Measurements from ENCODE around the gene MCRIP2.

MCRIP2 gene, protein sequence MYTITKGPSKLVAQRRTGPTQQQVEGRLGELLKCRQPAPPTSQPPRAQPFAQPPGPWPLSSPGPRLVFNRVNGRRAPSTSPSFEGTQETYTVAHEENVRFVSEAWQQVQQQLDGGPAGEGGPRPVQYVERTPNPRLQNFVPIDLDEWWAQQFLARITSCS

DNA sequence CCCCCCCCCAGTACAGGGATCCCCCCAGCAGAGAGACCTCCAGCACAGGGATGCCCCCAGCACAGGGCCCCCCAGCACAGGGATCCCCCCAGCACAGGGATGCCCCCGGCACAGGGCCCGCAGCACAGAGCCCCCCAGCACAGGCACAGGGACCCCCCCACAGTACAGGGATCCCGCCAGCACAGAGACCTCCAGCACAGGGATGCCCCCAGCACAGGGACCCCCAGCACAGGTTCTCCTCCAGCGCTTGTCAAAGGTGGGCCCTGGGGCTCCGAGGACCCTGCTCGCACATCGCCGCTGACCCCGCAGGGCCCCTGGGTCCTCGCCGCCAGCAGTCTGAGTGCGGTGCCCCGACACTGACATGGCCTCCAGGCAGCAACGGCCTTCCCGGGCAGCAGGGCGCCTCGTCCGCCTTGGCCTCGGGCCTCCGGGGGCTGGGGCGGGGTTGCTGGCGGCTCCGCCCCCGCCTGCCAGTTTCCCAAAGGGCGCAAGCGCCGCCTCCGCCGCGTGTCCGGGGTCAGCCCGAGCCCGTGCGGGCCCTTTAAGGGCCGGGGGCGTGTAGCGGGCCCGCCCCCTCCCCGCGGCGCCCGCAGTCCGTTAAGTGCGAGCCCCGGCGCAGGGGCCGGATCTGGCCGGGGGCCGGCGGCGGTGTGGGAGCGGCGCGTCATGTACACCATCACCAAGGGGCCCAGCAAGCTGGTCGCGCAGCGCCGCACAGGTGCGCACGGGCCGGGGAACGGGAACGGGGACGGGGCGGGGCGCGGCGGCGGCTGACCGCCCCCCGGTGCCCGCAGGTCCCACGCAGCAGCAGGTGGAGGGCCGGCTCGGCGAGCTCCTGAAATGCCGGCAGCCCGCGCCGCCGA lies at the start of gene MCRIP2:
MCRIP2 (plus strand) TSS at position 503 of the 863 bp plus-strand sequence; CDS start at position 667, 164 bp downstream.
- peak; percentile 94 for DNase-seq (ENCODE audit: low spot score)
- TF ChIP-seq, protein P1, sequence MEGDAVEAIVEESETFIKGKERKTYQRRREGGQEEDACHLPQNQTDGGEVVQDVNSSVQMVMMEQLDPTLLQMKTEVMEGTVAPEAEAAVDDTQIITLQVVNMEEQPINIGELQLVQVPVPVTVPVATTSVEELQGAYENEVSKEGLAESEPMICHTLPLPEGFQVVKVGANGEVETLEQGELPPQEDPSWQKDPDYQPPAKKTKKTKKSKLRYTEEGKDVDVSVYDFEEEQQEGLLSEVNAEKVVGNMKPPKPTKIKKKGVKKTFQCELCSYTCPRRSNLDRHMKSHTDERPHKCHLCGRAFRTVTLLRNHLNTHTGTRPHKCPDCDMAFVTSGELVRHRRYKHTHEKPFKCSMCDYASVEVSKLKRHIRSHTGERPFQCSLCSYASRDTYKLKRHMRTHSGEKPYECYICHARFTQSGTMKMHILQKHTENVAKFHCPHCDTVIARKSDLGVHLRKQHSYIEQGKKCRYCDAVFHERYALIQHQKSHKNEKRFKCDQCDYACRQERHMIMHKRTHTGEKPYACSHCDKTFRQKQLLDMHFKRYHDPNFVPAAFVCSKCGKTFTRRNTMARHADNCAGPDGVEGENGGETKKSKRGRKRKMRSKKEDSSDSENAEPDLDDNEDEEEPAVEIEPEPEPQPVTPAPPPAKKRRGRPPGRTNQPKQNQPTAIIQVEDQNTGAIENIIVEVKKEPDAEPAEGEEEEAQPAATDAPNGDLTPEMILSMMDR (IDR thresholded peaks at IDR 0.05; ENCODE audit: borderline replicate concordance, control extremely low read depth, extremely low read depth, insufficient read depth, missing control alignments): no peak
- in situ Hi-C loops (cut with MboI; ENCODE audit: low sequenced_read_pairs, unreplicated experiment): no loop called here

DNA sequence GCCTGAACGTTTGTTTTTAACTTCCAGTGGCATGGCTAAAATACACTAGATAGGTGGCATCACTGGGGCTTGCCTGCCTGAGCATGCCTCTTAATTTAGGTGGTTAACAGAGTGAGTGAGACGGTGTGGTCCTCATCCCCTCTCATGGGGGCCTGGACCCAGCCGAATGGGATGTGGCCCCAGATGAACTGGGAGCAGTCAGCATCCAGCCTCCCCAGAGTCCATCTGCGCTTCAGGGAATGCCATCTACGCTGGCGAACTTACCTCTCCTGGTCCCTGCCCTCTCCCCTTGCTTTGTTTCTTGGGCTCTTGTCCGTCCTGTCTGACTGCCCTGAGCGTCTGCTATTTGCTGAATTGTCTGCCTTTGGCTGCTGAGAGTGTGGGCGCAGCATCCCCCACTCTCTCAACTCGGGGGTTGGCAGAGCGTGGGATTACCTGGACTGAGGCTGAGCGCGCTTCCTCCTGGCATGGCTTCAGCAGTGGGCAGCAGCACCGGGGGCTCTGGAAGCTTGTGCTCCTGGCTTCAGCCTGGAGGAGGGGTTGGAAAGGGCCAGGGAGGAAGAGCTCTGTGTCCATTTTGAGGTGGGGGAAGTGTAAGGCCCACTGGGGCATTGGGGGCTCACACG lies 49.6 kb upstream of the MCRIP2 start:
- TF ChIP-seq, protein P1 (IDR thresholded peaks at IDR 0.05; ENCODE audit: borderline replicate concordance, control extremely low read depth, extremely low read depth, insufficient read depth, missing control alignments): no peak
- DNase-seq (ENCODE audit: low spot score): no peak
- in situ Hi-C loops (cut with MboI; ENCODE audit: low sequenced_read_pairs, unreplicated experiment): no loop called here

DNA sequence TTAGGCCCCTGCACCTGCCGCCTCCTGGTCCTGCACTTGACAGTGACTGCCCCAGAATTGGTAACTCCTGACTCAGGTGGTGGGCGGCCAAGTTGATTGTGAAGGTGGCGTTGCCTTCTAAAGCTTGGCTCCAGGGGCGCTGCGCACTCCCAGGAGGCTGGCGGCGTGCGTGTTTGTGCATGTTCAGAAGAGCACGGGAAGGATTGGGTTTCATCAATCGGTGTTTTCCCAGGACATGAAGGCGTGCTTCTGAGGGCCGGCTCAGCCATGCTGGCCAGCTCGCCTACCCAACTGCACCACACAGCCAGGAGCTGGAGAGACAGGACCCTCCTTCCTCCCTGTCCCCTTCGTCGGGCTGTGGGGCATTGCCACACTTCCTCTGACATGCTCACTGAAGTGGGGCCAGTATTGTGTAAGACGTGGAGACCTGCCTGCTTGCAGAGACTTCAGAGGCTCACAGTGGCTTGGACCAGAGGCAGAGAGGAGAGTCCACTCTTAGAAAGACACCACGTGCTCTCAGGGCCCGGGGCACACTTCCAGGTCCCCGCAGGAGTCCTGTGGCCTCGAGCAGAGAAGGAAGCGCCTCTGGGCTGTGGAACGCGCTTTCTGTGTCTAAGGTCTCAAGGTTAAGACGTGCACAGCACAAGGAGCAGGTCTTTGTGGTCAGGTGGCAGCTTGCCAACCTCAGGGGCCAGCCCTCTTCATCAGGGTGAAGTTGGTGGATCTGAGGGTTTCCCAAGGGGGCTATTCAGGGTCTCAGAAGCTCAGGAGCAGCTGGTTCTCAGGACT lies 48.9 kb upstream of the MCRIP2 start:
- in situ Hi-C loops (cut with MboI; ENCODE audit: low sequenced_read_pairs, unreplicated experiment): no loop called here
- TF ChIP-seq, protein P1 (IDR thresholded peaks at IDR 0.05; ENCODE audit: borderline replicate concordance, control extremely low read depth, extremely low read depth, insufficient read depth, missing control alignments): no peak
- DNase-seq (ENCODE audit: low spot score): no peak

DNA sequence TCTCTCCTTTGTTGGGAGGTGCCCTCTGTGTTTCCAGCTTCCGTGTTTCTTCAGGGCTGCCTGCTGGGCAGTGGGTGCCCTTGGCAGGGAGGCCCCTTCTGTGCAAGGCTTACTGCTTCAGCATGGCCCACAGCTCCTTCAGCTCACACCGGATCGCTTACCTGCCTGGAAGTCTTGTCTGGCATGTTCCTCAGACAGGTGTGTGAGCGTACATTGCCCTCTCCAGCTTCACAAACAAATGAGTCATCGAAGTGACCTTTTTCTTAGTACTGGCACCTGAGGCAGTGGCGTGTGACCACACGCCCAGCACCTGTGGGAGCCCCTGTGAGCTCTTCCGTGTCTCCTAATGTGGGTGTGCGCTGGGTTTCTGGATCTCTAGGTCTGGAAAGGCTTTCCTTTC lies 48.2 kb upstream of the MCRIP2 start:
- DNase-seq (ENCODE audit: low spot score): no peak

DNA sequence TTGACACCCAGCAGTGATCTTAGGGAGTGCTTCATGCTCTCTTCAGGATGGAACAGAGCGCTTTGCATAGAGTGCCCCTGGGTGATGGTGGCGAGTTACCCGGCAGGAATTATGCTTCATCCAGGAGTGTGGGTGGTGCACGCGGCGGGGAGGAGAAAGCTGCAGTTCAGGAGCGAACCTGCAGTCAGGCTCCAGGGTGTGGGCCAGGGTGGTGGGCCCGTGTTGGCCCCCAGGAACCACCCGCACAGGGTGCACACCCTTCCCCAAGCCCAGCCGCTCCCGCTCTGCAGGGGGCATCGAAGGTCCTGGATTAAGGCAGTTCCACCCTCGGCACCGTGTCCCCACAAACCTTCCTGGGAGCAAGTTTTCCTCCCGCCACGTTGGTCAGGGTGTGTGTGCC lies 47.8 kb upstream of the MCRIP2 start:
- in situ Hi-C loops (cut with MboI; ENCODE audit: low sequenced_read_pairs, unreplicated experiment): no loop called here
- DNase-seq (ENCODE audit: low spot score): no peak
- TF ChIP-seq, protein P1 (IDR thresholded peaks at IDR 0.05; ENCODE audit: borderline replicate concordance, control extremely low read depth, extremely low read depth, insufficient read depth, missing control alignments): no peak

More for the DNA sequence above, 48.2 kb upstream of the MCRIP2 start:
- TF ChIP-seq, protein P1 (IDR thresholded peaks at IDR 0.05; ENCODE audit: borderline replicate concordance, control extremely low read depth, extremely low read depth, insufficient read depth, missing control alignments): no peak
- in situ Hi-C loops (cut with MboI; ENCODE audit: low sequenced_read_pairs, unreplicated experiment): no loop called here

DNA sequence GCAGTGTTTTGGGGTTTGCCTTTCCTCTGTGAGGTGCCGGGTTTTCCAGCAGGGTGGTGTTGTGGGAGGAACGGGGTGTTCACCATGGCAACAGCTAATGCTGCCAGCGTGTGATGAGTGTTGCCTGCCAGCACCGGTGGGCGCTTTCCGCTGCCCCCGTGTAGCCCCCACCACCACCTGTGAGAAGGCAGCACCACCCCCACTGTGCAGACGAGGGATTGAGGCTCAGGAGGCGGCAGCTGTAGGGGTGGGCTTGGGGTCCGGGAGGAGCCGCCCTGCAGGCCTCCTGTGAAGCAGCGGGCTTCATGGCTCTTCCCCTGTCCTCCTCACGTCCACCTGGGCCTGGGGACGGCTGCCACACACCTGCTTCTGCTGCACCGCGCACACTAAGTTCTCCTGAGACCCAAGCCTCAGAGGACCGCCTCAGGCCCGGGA lies 46.5 kb upstream of the MCRIP2 start:
- no peak for DNase-seq (ENCODE audit: low spot score)
- in situ Hi-C loops (cut with MboI; ENCODE audit: low sequenced_read_pairs, unreplicated experiment): no loop called here
- TF ChIP-seq, protein P1 (IDR thresholded peaks at IDR 0.05; ENCODE audit: borderline replicate concordance, control extremely low read depth, extremely low read depth, insufficient read depth, missing control alignments): no peak
